ENCODE data around the gene CCDC171.
"Not testable (repeated sequence)": the region's sequence is repeated elsewhere in the genome, so short reads cannot be mapped to it uniquely, and the experiment has no call there.

The CCDC171 gene

DNA sequence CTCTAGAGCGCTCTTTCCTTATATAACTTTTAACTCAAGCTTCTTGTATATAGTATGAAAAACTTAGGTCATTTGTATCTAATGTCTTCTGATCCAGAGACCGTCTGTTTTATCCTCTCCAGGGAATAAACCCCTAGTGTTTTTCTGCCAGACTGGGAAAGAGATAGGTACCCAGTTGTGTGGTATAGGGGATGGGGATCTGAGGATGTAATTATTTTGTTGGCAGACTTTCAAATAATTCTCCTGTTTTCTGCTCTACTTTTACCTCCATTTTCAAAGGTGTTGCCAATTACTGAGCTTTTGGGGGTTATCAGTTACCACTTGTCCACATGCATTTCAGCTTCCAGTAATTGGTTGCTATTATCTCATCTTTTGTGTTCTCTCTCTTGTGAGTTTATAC lies 17.9 kb downstream of the CCDC171 start:
- DNase-seq (ENCODE audit: low spot score) = no peak

DNA sequence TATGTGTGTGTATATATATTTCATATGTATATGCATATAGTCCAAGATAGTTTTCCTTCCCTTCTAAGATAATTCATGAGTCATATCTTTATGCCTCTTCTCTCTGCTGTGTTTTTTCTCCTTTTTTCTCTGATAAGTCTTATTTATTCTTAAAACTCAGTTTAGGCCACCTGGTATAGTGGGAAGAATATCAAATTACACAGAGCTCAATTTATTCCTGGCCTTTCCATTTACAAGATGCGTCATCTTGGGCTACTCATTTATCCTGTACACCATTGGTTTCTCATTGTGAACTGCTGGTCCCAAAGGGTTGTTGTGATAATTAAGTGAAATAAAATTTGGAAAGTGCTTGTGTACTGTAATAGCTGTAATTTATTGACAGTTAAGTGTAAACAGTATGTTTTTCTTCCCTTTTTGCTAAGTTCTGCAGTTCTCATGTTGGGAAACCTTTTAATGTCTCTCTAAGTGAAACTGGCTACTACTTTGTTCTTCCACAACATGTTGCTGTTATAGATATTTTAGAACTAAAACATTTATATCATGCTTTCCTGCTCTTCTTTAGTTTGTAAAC lies 19.4 kb downstream of the CCDC171 start:
- DNase-seq (ENCODE audit: low spot score) = no peak

DNA sequence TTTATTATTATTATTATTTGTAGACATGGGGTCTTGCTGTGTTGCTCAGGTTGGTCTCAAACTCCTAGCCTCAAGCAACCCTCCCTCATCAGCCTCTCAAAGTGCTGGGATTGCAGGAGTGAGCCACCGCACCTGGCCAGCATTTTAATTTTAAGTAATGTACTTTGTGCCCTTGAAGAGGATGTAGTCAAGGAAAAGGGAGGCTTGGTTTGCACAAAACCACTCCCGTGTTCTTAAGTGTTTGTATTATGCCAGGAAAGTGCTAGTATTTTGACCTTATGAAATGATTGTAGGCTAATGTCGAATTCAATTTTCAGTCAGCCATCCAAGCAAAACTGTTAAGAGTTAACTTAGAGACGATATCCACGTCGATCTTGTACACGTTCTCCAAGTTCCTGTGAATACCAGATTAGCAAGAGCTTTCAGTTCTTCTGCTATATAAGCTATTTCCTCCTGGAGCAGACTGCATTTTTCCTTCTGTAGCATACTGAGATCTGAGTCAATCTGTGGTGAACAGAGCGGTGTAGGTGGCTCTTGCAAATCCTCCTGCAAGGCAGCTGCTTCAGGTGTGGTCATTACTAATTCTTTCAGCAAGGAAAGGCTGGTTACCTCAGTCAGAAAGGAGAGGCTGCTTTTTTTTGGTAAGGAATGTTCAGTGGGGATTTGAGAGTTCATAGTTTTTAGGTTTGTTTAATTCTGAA lies 23.7 kb downstream of the CCDC171 start:
- no peak for DNase-seq (ENCODE audit: low spot score)

DNA sequence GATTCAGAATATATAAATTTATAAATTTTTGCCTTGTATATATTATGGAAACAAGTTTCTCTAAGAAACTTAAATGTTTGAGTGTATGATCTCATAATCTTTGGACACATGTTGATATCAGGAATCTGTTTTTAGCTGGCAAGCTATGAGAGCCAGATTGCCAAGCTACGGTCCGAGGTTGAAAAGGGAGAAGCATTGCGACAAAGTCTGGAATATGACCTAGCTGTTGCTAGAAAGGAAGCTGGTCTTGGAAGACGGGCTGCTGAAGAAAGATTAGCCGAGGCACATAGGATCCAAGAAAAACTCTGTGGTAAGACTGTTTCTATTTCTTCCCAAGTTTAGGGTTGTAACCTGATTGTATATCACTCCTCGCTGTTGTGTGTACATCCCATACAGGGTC lies 25.9 kb downstream of the CCDC171 start:
- no peak for DNase-seq (ENCODE audit: low spot score)

DNA sequence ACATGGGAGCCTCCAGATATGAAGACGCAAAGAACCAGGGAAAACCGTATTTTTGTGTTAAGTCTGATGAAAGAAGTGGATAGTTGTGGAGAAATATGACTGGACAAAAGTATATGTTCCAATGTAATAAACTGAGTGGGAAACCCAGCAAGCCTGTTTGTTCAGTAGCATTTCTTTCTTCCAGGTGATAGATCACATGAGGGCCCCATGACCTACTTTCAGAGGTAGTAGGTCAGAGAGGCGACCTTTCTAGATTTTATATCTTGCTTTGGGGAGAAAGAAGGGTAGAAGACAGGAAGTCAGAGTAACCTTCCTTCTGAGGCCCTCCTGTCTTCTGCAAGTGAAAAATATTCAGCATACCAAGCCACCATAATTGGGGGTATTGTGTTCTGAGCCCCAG lies 31.5 kb downstream of the CCDC171 start:
- no peak for DNase-seq (ENCODE audit: low spot score)

- no peak for DNase-seq (ENCODE audit: low spot score)
Observed at GRCh38 chr9:15592317-15592716, 39.5 kb downstream of the CCDC171 start.

DNA sequence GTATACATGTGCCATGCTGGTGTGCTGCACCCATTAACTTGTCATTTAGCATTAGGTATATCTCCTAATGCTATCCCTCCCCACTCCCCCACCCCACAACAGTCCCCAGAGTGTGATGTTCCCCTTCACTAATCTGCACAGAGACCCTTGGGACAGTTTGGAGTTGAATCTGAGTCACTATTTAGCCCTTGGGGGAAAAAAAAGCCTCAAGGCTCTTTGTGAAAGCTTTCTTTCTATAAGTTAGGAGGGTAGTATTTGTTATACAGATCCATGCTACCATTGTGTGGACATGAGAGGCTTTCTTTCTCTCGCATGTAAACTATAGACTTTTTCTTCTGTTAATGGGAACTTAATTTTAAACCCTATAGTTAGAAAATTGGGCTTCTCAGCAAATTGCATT lies 40.1 kb downstream of the CCDC171 start:
- DNase-seq (ENCODE audit: low spot score) = not testable (repeated sequence)

GRCh38 chr9:15600666-15601330 lies 48.0 kb downstream of the CCDC171 start:
- not testable (repeated sequence) for DNase-seq (ENCODE audit: low spot score)

DNA sequence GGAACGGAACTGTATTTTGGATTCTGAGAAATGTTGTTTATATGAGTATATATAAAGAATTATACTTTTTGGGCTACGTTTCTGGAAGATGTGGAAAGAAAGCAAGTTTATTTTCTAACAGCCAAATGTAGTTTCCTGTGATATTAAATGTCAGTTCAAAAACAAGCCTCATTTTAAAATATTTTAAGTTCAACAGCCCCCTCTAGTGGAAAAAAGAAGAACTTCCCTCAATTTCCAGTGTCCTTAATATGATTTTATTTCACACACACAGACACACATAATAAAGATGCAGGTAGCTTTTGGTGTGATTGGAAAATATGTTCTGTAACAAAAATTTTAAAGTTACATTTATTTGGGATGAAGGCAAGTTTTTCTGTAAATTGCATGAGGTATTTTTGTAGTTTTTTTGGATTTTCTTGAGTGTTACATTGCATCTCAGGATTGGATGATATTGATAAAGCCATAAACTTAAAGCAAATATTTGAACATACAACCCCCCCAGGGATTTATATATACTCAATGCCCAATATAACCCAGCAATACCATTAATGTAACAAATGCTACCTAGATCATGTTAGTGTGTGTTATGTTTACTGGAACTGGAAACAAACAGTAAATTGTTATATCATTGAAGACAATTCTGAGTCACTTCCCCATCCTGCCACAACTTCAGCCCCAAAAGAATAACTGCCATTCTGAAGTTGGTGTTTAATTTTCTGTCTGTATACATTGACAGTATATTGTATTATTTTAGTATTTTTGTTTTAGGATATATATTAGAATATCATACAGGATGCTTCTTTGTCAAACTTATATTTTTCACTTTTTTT lies 54.0 kb downstream of the CCDC171 start:
- peak; percentile 53 for DNase-seq (ENCODE audit: low spot score)

- DNase-seq (ENCODE audit: low spot score) = no peak
Observed at GRCh38 chr9:15612962-15613361, 60.1 kb downstream of the CCDC171 start.

DNA sequence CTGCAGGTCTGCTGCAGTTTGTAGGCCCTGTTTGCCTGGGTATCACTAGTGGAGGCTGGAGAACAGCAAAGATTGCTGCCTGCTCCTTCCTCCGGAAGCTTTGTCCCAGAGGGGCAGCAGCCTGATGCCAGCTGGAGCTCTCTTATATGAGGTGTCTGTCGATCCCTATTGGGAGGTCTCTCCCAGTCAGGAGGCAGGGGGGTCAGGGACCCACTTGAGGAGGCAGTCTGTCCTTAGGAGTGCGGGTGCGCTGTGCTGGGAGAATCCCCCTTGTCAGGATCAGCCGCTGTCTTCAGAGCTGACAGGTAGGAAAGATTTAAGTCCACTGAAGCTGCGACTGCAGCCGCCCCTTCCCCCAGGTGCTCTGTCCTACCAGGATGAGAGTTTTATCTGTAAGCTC lies 64.9 kb downstream of the CCDC171 start:
- no peak for DNase-seq (ENCODE audit: low spot score)

GRCh38 chr9:15618540-15619331 lies 65.9 kb downstream of the CCDC171 start:
- DNase-seq (ENCODE audit: low spot score) = no peak

DNA sequence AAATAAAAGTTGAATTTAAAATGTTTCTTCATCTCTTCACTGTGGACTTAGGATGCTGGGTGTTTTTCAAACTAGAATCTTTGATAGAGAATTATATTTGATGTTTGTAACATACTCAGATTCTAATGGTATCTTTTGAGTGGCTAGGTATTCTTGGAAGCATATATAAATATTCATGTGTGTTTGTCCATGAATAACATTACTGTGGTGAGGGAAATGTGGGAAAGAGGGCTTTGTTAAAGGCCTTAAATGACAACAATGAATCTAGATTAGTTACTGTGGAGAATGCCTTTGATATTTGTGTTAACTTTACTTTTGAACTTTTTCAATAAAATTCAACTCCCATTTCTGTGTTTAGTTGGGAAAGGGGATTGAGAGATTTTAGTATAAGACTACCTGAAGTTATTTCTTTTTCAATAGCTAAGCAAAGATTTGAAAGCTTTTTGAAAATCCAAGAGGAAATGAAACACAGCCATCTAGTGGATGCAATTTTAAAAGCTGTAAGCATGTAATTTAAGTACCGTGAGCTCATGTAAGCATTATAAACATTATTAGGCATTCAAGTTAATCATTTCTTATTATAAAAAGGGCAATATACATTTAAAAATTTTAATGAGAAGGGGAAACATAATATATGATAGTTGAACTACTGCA lies 69.6 kb downstream of the CCDC171 start:
- no peak for DNase-seq (ENCODE audit: low spot score)

DNA sequence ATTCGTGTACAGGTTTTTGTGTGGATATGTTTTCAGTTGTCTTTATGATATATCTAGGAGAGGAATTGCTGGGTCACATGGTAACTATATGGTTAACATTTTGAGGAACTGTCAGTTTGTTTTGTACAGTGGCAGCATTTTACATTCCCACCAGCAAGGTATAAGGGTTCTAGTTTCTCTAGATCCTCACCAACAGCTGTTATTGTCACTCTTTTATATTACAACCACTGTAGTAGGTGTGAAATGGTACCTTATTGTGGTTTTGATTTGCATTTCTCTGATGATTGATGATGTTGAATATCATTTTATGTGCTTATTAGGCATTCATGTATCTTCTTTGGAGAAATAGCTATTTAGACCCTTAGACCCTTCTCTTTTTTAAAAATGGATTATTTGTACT lies 82.9 kb downstream of the CCDC171 start:
- no peak for DNase-seq (ENCODE audit: low spot score)

GRCh38 chr9:15640121-15640520 lies 87.3 kb downstream of the CCDC171 start:
- DNase-seq (ENCODE audit: low spot score) = no peak

- DNase-seq (ENCODE audit: low spot score) = no peak
Observed at GRCh38 chr9:15641291-15641690, 88.4 kb downstream of the CCDC171 start.

DNA sequence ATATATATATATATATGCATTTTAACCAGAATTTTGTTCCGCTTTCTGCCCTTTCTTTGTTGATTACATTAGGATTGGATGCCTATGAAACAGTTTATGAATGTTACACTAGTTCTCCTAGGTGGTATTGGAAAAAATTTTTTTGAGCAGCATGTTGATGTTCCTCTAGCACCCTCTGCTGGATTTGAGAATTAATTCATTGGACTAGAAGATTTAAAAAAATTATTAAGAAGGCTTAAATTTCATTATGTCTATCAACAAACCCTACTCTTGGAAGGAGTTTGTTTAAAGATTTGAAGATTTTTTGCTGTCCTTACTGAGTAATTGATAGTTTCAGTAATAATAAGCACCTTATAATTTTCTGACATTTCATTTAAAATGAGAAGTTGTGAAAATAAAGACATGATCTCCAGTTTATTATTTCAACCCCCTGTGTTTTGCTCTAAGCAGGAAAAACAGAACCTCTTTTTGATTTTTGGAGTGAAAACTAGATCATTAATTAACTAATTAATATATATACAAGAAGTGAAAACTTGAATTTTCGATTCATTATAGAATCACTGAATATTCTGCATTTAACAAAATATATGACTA lies 89.6 kb downstream of the CCDC171 start:
- peak; percentile 65 for DNase-seq (ENCODE audit: low spot score)

DNA sequence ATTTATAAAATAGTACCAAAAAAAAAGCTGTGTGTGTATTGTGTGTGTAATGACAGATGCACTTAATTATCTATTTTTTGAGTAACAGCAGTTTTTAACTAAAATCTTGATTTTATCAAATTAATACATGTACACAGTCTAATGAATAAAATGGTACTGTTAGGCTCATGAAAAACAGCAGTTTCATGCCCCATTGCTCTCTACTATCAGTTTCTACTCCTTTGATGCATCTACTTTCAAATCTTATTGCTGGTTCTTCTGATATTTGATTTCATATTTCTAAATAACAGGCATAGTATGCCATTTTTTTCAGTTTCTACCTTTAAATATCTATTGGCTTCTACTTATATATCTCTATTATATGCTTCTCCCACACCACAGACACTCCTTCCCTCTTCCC lies 117.4 kb downstream of the CCDC171 start:
- no peak for DNase-seq (ENCODE audit: low spot score)

DNA sequence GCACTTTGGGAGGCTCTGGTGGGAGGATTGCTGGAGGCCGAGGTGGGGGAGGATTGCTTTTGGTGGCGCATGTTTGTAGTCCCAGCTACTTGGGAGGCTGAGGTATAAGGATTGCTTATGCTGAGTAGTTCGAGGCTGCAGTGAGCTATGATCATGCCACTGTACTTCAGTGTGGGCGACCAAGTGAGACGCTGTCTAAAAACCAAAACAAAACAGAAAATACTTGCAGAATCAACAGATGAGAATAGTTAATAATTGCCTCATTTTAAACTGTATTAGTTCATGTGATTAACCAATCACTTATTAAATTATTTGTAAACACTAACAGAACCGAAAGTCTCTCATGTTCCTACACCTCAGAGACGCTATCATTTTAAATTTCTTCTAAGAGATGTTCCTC lies 118.1 kb downstream of the CCDC171 start:
- no peak for DNase-seq (ENCODE audit: low spot score)

- no peak for DNase-seq (ENCODE audit: low spot score)
Observed at GRCh38 chr9:15693701-15694100, 140.9 kb downstream of the CCDC171 start.

DNA sequence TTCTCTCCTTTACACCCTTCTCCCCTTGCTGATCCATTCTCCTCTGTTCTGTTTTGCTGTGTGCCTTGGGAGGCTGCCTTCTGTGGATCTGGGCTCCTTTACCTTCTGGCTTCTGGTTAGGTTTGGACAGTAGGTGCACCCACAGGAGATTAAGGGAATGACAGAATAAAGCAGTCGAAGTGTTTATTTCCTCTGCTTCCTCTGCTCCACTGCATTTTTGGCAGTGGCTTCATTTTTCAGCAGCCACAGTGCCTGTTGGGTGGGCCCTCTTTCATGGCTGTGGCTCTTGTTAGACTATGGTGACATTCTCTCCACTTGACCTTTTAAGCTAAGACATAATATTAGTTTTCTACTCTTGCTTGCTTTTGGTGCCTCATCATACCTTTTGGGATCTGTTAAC lies 144.1 kb downstream of the CCDC171 start:
- DNase-seq (ENCODE audit: low spot score) = no peak

Data from LoVo (cell line).